HG02759 (cell line): ENCODE data around the gene TPPP.
A peak's percentile ranks its signal among the peaks of the same experiment; 100 is the strongest.

Source experiments
- ATAC-seq: cut with Tn5 transposase; IDR thresholded peaks from one replicate; pipeline ENCODE4 v1.9.1; 2021; ENCODE audit warnings: mild to moderate bottlenecking, moderate library complexity; ENCODE audit not compliant: unreplicated experiment

The TPPP gene

GRCh38 chr5:647727-648126 is 45.4 kb downstream of the TPPP start:
- ATAC-seq, result no peak

GRCh38 chr5:647311-647710 is 45.8 kb downstream of the TPPP start:
- no peak for ATAC-seq

GRCh38 chr5:646396-647201 is 46.6 kb downstream of the TPPP start:
- no peak for ATAC-seq

- ATAC-seq, result no peak
Measured at GRCh38 chr5:645421-645820, 47.7 kb downstream of the TPPP start.

- ATAC-seq, result no peak
Measured at GRCh38 chr5:644971-645370, 48.2 kb downstream of the TPPP start.

- ATAC-seq, result no peak
Measured at GRCh38 chr5:644509-644908, 48.6 kb downstream of the TPPP start.

- peak; percentile 78 for ATAC-seq
Measured at GRCh38 chr5:643811-644271, 49.3 kb downstream of the TPPP start.

GRCh38 chr5:643351-643801 is 49.8 kb downstream of the TPPP start:
- ATAC-seq, result peak; percentile 36

- ATAC-seq, result no peak
Measured at GRCh38 chr5:642481-642880, 50.7 kb downstream of the TPPP start.

- ATAC-seq, result no peak
Measured at GRCh38 chr5:641331-641765, 51.8 kb downstream of the TPPP start.

- ATAC-seq, result no peak
Measured at GRCh38 chr5:640461-641330, 52.5 kb downstream of the TPPP start.

- no peak for ATAC-seq
Measured at GRCh38 chr5:639584-640213, 53.5 kb downstream of the TPPP start.

- ATAC-seq, result no peak
Measured at GRCh38 chr5:639253-639530, 54.0 kb downstream of the TPPP start.

- no peak for ATAC-seq
Measured at GRCh38 chr5:638501-639252, 54.5 kb downstream of the TPPP start.

GRCh38 chr5:637581-638450 is 55.3 kb downstream of the TPPP start:
- no peak for ATAC-seq

GRCh38 chr5:636951-637350 is 56.2 kb downstream of the TPPP start:
- no peak for ATAC-seq

GRCh38 chr5:635306-636055 is 57.7 kb downstream of the TPPP start:
- no peak for ATAC-seq

- ATAC-seq, result no peak
Measured at GRCh38 chr5:634191-634590, 59.0 kb downstream of the TPPP start.

GRCh38 chr5:633501-633955 is 59.6 kb downstream of the TPPP start:
- ATAC-seq, result no peak
